T-helper 2 cell treated with Interferon-gamma antibody and Interleukin-4, amounts not matched to agents 100 ng/mL and 5 ng/mL, for 36 hours (primary cell): ENCODE measurements around the gene KNSTRN. TPM values are rescaled to one million over a fixed set of nuclear protein-coding genes. Genes with fewer than 3 reads are reported as not detected.

Source experiments
- intact Hi-C: fragments of 100-400 bp; cut with micrococcal nuclease; formaldehyde crosslinking; loops from one replicate; pipeline ENCODE4 v1.15.1; 2023
- total RNA-seq: library from RNA; stranded (reverse); gene quantifications from 2 replicates; pipeline ENCODE4 v1.2.3, GENCODE V29; 2022

KNSTRN gene
- total RNA-seq, 1 donor from 2014 or later, result 52.1 TPM

GRCh38 chr15:40443255-40443654 lies 60.7 kb downstream of the KNSTRN start:
- intact Hi-C loops, result loop anchor here (5.0 kb wide), 2 partner anchors 64 to 124 kb away; partner anchors contain the start of genes CCDC32 and RPUSD2

- intact Hi-C loops, result loop anchor here (5.0 kb wide), 2 partner anchors 63 to 123 kb away; partner anchors contain the start of genes CCDC32 and RPUSD2
Observed at GRCh38 chr15:40443846-40444245, 61.3 kb downstream of the KNSTRN start.

Other genes starting within 250 kb of the KNSTRN start
- 74.6 and 86.8 TPM in 2 replicates for gene BUB1B, start 221.7 kb upstream of the KNSTRN start, total RNA-seq
- gene PAK6, start 143.7 kb upstream of the KNSTRN start, total RNA-seq, result 0.43 and 0.64 TPM in 2 replicates
- 0.23 TPM in 1 of 2 replicates, not detected in the other for gene ANKRD63, start 99.7 kb upstream of the KNSTRN start, total RNA-seq
- gene PLCB2, start 74.8 kb upstream of the KNSTRN start, total RNA-seq, result 177 and 192 TPM in 2 replicates
- 6.8 and 9.9 TPM in 2 replicates for gene INAFM2, start 59.0 kb upstream of the KNSTRN start, total RNA-seq
- 0.66 and 0.86 TPM in 2 replicates for gene CCDC9B, start 41.8 kb upstream of the KNSTRN start, total RNA-seq
- not detected in 2 replicates for gene PHGR1, start 31.7 kb upstream of the KNSTRN start, total RNA-seq
- 0.32 and 0.52 TPM in 2 replicates for gene DISP2, start 24.5 kb upstream of the KNSTRN start, total RNA-seq
- 63.1 and 69.5 TPM in 2 replicates for gene IVD, start 23.1 kb downstream of the KNSTRN start, total RNA-seq
- gene BAHD1, start 58.2 kb downstream of the KNSTRN start, total RNA-seq, result 29.7 and 31.2 TPM in 2 replicates
- gene CHST14, start 88.3 kb downstream of the KNSTRN start, total RNA-seq, result 16.5 and 17.4 TPM in 2 replicates
- gene CCDC32, start 182.3 kb downstream of the KNSTRN start, total RNA-seq, result 23.8 and 25.0 TPM in 2 replicates
- 13.5 and 14.2 TPM in 2 replicates for gene RPUSD2, start 186.6 kb downstream of the KNSTRN start, total RNA-seq
- 51.7 and 53.0 TPM in 2 replicates for gene KNL1, start 211.5 kb downstream of the KNSTRN start, total RNA-seq